Peyer's patch (tissue), 4 donors: ENCODE results near the gene SLC34A3.

Experiments
- CTCF ChIP-seq, 6 experiments: fragments of 450-650 bp in 4 of 6; fragments of 200-600 bp in 2 of 6; sonication (generic) in 1 of 6; IDR thresholded peaks; one replicate each; pipeline ENCODE4 v1.5.1; 2017 to 2019; ENCODE audit warnings: antibody characterized with exemption in 6 of 6, mild to moderate bottlenecking in 3 of 6, moderate library complexity in 1 of 6
- POLR2A ChIP-seq, 2 donors: fragments of 450-650 bp; IDR thresholded peaks; one replicate each; pipeline ENCODE4 v1.5.1; 2017; ENCODE audit warnings: antibody characterized with exemption in 2 of 2, mild to moderate bottlenecking in 2 of 2, moderate library complexity in 2 of 2

- no peak for TF ChIP-seq CTCF (IDR thresholded peaks at IDR 0.05)
- TF ChIP-seq POLR2A (IDR thresholded peaks at IDR 0.05): no peak
Observed at GRCh38 chr9:137266162-137266527, 35.4 kb downstream of the SLC34A3 start.
